ENCODE data around the gene RCAN2. TPM values are rescaled to one million over a fixed set of nuclear protein-coding genes. Genes with fewer than 3 reads are reported as not detected.
"Not testable (repeated sequence)": the region's sequence is repeated elsewhere in the genome, so short reads cannot be mapped to it uniquely, and the experiment has no call there.

RCAN2 gene
- total RNA-seq, 1 donor from 2014 or later = 9.0 TPM

- DNase-seq (no peak), ATAC-seq (no peak)
- Histone ChIP-seq H3K9me3 (no peaks in the 10 kb centered on the region), H3K4me3 (no peak overlapping the region), H3K27ac (no peak overlapping the region), H3K27me3 (ENCODE audit: low read depth) (no peaks in the 10 kb centered on the region), H3K4me1 (no peaks in the 10 kb centered on the region), H3K36me3 (no peaks in the 10 kb centered on the region)
- intact Hi-C loops (cut with DNase I) = no loop called here
- TF ChIP-seq, protein P1, sequence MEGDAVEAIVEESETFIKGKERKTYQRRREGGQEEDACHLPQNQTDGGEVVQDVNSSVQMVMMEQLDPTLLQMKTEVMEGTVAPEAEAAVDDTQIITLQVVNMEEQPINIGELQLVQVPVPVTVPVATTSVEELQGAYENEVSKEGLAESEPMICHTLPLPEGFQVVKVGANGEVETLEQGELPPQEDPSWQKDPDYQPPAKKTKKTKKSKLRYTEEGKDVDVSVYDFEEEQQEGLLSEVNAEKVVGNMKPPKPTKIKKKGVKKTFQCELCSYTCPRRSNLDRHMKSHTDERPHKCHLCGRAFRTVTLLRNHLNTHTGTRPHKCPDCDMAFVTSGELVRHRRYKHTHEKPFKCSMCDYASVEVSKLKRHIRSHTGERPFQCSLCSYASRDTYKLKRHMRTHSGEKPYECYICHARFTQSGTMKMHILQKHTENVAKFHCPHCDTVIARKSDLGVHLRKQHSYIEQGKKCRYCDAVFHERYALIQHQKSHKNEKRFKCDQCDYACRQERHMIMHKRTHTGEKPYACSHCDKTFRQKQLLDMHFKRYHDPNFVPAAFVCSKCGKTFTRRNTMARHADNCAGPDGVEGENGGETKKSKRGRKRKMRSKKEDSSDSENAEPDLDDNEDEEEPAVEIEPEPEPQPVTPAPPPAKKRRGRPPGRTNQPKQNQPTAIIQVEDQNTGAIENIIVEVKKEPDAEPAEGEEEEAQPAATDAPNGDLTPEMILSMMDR (IDR thresholded peaks at IDR 0.05) = no peak
These were observed 151.0 kb downstream of the RCAN2 start for GRCh38 chr6:46340246-46340645.

- TF ChIP-seq, protein P1 (IDR thresholded peaks at IDR 0.05) = no peak
- no peaks in the 10 kb centered on the region for H3K27me3 ChIP-seq (ENCODE audit: low read depth)
- intact Hi-C loops (cut with DNase I) = no loop called here
- H3K36me3 ChIP-seq = no peaks in the 10 kb centered on the region
- no peaks in the 10 kb centered on the region for H3K4me1 ChIP-seq
- no peak for DNase-seq
- no peak overlapping the region for H3K4me3 ChIP-seq
- no peak for ATAC-seq
- no peak overlapping the region for H3K27ac ChIP-seq
- no peaks in the 10 kb centered on the region for H3K9me3 ChIP-seq
These were observed 153.1 kb downstream of the RCAN2 start for GRCh38 chr6:46338131-46338530.

DNA sequence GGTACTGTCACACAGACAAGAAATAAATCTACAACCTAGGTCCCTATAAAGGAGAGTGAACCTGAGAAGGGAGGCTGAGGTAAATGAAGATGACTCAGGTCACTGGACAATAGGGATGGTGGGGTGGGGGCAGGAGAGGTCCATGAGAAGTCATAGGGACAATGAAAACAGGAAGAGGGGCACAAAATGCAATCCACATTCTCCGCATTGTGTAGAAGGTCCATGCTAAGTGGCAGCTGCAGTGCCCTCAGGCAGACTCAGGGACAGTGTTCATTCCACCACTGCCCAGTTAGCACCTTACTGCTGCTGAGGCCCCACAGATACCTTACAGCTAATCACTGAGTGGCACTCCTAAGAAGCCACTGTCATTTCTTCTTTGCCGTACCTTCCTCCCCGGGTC lies 156.8 kb downstream of the RCAN2 start:
- intact Hi-C loops (cut with DNase I) = no loop called here
- TF ChIP-seq, protein P1 (IDR thresholded peaks at IDR 0.05) = no peak
- no peak overlapping the region for H3K4me3 ChIP-seq
- H3K27ac ChIP-seq = no peak overlapping the region
- H3K4me1 ChIP-seq = no peaks in the 10 kb centered on the region
- no peaks in the 10 kb centered on the region for H3K27me3 ChIP-seq (ENCODE audit: low read depth)
- DNase-seq (no peak), ATAC-seq (no peak)
- no peaks in the 10 kb centered on the region for H3K36me3 ChIP-seq
- H3K9me3 ChIP-seq = no peaks in the 10 kb centered on the region

DNA sequence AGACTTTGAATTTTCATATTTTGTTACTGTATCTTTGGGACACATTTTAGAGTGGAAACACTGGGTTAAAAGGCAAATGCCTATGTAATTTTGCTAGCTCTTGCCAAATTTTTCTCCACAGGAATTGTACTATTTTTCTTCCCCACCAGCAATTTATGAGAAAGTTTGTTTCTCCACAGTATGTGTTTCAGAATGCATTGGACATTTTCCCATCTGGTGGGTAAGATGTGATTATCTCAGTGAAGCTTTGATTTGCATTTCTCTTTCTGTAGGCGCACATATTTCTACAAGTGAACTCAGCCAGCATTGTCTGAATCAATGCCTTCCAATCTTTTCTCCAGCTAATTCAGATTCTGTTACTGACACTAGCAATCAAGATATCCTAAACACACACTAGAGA lies 157.8 kb downstream of the RCAN2 start:
- intact Hi-C loops (cut with DNase I) = no loop called here
- Histone ChIP-seq H3K9me3 (no peaks in the 10 kb centered on the region), H3K27me3 (ENCODE audit: low read depth) (no peaks in the 10 kb centered on the region), H3K4me1 (no peaks in the 10 kb centered on the region), H3K27ac (no peak overlapping the region), H3K36me3 (no peaks in the 10 kb centered on the region), H3K4me3 (no peak overlapping the region)
- DNase-seq (no peak), ATAC-seq (no peak)
- TF ChIP-seq, protein P1 (IDR thresholded peaks at IDR 0.05) = no peak

DNA sequence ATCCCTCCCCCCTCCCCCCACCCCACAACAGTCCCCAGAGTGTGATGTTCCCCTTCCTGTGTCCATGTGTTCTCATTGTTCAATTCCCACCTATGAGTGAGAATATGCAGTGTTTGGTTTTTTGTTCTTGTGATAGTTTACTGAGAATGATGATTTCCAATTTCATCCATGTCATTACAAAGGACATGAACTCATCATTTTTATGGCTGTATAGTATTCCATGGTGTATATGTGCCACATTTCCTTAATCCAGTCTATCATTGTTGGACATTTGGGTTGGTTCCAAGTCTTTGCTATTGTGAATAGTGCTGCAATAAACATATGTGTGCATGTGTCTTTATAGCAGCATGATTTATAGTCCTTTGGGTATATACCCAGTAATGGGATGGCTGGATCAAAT lies 158.8 kb downstream of the RCAN2 start:
- H3K4me1 ChIP-seq; H3K27ac ChIP-seq; H3K27me3 ChIP-seq (ENCODE audit: low read depth); H3K9me3 ChIP-seq; intact Hi-C loops (cut with DNase I); ATAC-seq; H3K36me3 ChIP-seq; H3K4me3 ChIP-seq; DNase-seq: not testable (repeated sequence)

GRCh38 chr6:46331461-46331860 lies 159.8 kb downstream of the RCAN2 start:
- intact Hi-C loops (cut with DNase I) = no loop called here
- ATAC-seq = no peak

More at GRCh38 chr6:46331461-46331860, 159.8 kb downstream of the RCAN2 start:
- no peaks in the 10 kb centered on the region for H3K9me3 ChIP-seq
- no peaks in the 10 kb centered on the region for H3K27me3 ChIP-seq (ENCODE audit: low read depth)
- H3K27ac ChIP-seq = no peak overlapping the region
- H3K4me1 ChIP-seq = no peaks in the 10 kb centered on the region
- H3K36me3 ChIP-seq = no peaks in the 10 kb centered on the region
- DNase-seq = no peak
- TF ChIP-seq, protein P1 (IDR thresholded peaks at IDR 0.05) = no peak
- no peak overlapping the region for H3K4me3 ChIP-seq
